DND-41 (cell line): ENCODE data around the gene IGSF8.

Experiments used
- ATAC-seq: fragments of 200-7000 bp; cut with Tn5 transposase; 3 replicates; pipeline ENCODE4 v1.9.1; 2021; ENCODE audit warnings: low read depth; ENCODE audit not compliant: insufficient read depth
- DNase-seq: peaks from one replicate; pipeline ENCODE4 v3.0.0-alpha.2; 2020
- H2AFZ ChIP-seq: 2 replicates; pipeline ENCODE4 v1.6.0; 2012; ENCODE audit warnings: low read depth, low read length
- H3K27ac ChIP-seq: 2 replicates; pipeline ENCODE4 v1.5.1; 2012; ENCODE audit warnings: low read length, inconsistent platforms
- H3K27me3 ChIP-seq: fragments of 200-600 bp; sonication (generic); 2 replicates; pipeline ENCODE4 v1.6.0; 2012; ENCODE audit warnings: low read length, mild to moderate bottlenecking, inconsistent platforms; ENCODE audit not compliant: insufficient read depth, poor library complexity
- H3K36me3 ChIP-seq: 2 replicates; pipeline ENCODE4 v1.5.1; 2012; ENCODE audit warnings: low read length, inconsistent platforms; ENCODE audit not compliant: insufficient read depth
- H3K4me1 ChIP-seq: 2 replicates; pipeline ENCODE4 v1.5.1; 2012; ENCODE audit warnings: mild to moderate bottlenecking, low read length; ENCODE audit not compliant: insufficient read depth
- H3K4me2 ChIP-seq: 2 replicates; pipeline ENCODE4 v1.6.0; 2012; ENCODE audit warnings: mild to moderate bottlenecking, moderate library complexity, low read length, inconsistent platforms; ENCODE audit not compliant: insufficient read depth
- H3K4me3 ChIP-seq, 2 experiments: fragments of 200-600 bp in 1 of 2; shearing (Covaris generic) in 1 of 2; 2 replicates each; pipeline ENCODE4 v1.5.1; 2012 to 2016; ENCODE audit warnings: inconsistent platforms in 2 of 2, low read length in 2 of 2, mild to moderate bottlenecking in 2 of 2, low read depth in 1 of 2, moderate library complexity in 1 of 2
- H3K79me2 ChIP-seq: 2 replicates; pipeline ENCODE4 v1.6.0; 2012; ENCODE audit warnings: low read length, inconsistent platforms; ENCODE audit not compliant: insufficient read depth
- H3K9ac ChIP-seq: 2 replicates; pipeline ENCODE4 v1.6.0; 2012; ENCODE audit warnings: low read depth, mild to moderate bottlenecking, inconsistent platforms, low read length, moderate library complexity
- H3K9me3 ChIP-seq: 2 replicates; pipeline ENCODE4 v1.5.1; 2012; ENCODE audit warnings: low read length, moderate library complexity, mild to moderate bottlenecking, inconsistent platforms; ENCODE audit not compliant: insufficient read depth, severe bottlenecking
- H4K20me1 ChIP-seq: 2 replicates; pipeline ENCODE4 v1.6.0; 2012; ENCODE audit warnings: low read length; ENCODE audit not compliant: insufficient read depth
- CTCF ChIP-seq: IDR thresholded peaks from 2 replicates; pipeline ENCODE4 v1.5.1; 2012; ENCODE audit warnings: borderline replicate concordance, low read length, moderate library complexity, mild to moderate bottlenecking; ENCODE audit not compliant: poor library complexity, severe bottlenecking; ENCODE audit errors: extremely low read depth
- EZH2 ChIP-seq: IDR thresholded peaks from 3 replicates; pipeline ENCODE4 v1.6.1; 2012; ENCODE audit warnings: borderline replicate concordance, low read depth, mild to moderate bottlenecking, moderate library complexity, low read length, inconsistent platforms; ENCODE audit not compliant: severe bottlenecking

IGSF8 gene

GRCh38 chr1:160064164-160064563, 34.3 kb downstream of the IGSF8 start:
- Histone ChIP-seq H3K79me2 (no peaks in the 10 kb centered on the region), H3K9me3 (no peaks in the 10 kb centered on the region), H3K4me1 (no peaks in the 10 kb centered on the region), H3K4me3 (no peak overlapping the region), H3K27me3 (peaks cover 3% of the 10 kb centered on the region), H2AFZ (no peak overlapping the region), H3K27ac (no peak overlapping the region), H3K9ac (no peak overlapping the region), H4K20me1 (no peaks in the 10 kb centered on the region; the same call in 1 of the 2 replicates), H3K4me2 (no peak overlapping the region), H3K36me3 (no peaks in the 10 kb centered on the region)
- no peak for ATAC-seq
- DNase-seq, result no peak
- TF ChIP-seq CTCF (no peak), EZH2 (no peak)

- no peaks in the 10 kb centered on the region for H3K4me1 ChIP-seq
- no peak overlapping the region for H3K4me3 ChIP-seq
- H3K79me2 ChIP-seq, result no peaks in the 10 kb centered on the region
- no peaks in the 10 kb centered on the region for H3K36me3 ChIP-seq
- H3K4me2 ChIP-seq, result no peak overlapping the region
- H3K27me3 ChIP-seq, result peaks cover 3% of the 10 kb centered on the region
- no peaks in the 10 kb centered on the region; the same call in 1 of the 2 replicates for H4K20me1 ChIP-seq
- no peak for DNase-seq
- no peak overlapping the region for H2AFZ ChIP-seq
- TF ChIP-seq CTCF, result no peak
- TF ChIP-seq EZH2, result no peak
- no peak overlapping the region for H3K27ac ChIP-seq
- ATAC-seq, result no peak
- H3K9ac ChIP-seq, result no peak overlapping the region
- no peaks in the 10 kb centered on the region for H3K9me3 ChIP-seq
Observed at GRCh38 chr1:160063176-160063575, 35.2 kb downstream of the IGSF8 start.

- no peak for ATAC-seq
- H3K4me2 ChIP-seq, result no peak overlapping the region
Observed at GRCh38 chr1:160062230-160062532, 36.2 kb downstream of the IGSF8 start.

More at GRCh38 chr1:160062230-160062532, 36.2 kb downstream of the IGSF8 start:
- no peak overlapping the region for H2AFZ ChIP-seq
- H3K79me2 ChIP-seq, result no peaks in the 10 kb centered on the region
- H3K27ac ChIP-seq, result no peak overlapping the region
- H4K20me1 ChIP-seq, result no peaks in the 10 kb centered on the region; the same call in 1 of the 2 replicates
- H3K9ac ChIP-seq, result no peak overlapping the region
- peaks cover 3% of the 10 kb centered on the region for H3K27me3 ChIP-seq
- no peak for DNase-seq
- no peaks in the 10 kb centered on the region for H3K36me3 ChIP-seq
- TF ChIP-seq EZH2, result no peak
- no peak for TF ChIP-seq CTCF
- no peak overlapping the region for H3K4me3 ChIP-seq
- no peaks in the 10 kb centered on the region for H3K9me3 ChIP-seq
- no peaks in the 10 kb centered on the region for H3K4me1 ChIP-seq
